Stimulated activated CD4-positive, alpha-beta T cell treated with anti-CD3 and anti-CD28 coated beads, Interleukin-2, amount 100 ng/mL, for 24 hours (primary cell): ENCODE data around the gene NBPF26.
"Not testable (repeated sequence)": the region's sequence is repeated elsewhere in the genome, so short reads cannot be mapped to it uniquely, and the experiment has no call there.

Experiments
- DNase-seq, 2 donors: peaks; one replicate each; pipeline ENCODE4 v3.0.0-alpha.2; 2020

Gene NBPF26

DNA sequence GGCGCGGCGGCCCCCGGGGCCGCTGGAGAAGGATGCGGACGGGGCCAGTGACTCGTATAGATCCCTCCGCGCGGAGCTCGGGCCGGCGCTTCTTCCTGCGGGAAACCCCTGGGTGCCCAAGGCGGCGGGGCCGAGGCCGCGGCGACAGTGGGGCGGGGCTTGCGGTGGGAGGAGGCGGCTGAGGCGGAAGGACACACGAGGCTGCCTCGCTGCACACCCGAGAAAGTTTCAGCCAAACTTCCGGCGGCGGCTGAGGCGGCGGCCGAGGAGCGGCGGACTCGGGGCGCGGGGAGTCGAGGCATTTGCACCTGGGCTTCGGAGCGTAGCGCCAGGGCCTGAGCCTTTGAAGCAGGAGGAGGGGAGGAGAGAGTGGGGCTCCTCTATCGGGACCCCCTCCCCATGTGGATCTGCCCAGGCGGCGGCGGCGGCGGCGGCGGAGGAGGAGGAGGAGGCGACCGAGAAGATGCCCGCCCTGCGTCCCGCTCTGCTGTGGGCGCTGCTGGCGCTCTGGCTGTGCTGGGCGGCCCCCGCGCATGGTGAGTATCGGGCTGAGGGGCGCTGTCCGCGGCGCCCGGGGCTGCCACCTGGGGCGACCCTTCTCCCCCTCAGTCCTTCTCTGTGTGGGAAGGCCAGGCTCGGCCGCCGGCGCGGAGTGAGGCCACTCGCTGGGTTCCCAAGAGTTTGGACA is at the start of gene NBPF26:
NBPF26 (plus strand) TSS at position 231 of the 688 bp plus-strand sequence.
- DNase-seq = peak; percentile 66 to 79

GRCh38 chr1:120680106-120680819 is 43.5 kb upstream of the NBPF26 start:
- not testable (repeated sequence) for DNase-seq

- DNase-seq = not testable (repeated sequence)
Observed at GRCh38 chr1:120680938-120681337, 42.8 kb upstream of the NBPF26 start.

DNA sequence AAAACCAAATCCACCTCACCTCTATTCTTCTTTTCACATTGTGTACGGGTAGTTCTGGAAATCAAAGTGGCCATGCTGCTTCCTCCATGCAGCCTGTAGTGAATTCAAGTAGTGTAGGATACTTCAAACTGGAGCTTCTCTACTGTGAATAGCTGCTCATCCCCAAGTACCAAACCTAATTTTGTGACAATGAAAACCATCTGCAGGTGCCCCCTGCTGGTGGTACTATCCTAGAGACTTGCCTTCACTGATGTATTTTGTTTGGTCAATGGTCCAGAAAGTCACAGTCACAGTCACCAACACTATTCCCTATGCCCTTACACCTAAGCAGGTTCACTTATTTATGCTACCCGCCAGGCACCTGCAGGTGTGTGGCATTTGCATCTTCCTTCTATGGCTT is 39.3 kb upstream of the NBPF26 start:
- DNase-seq = not testable (repeated sequence)

DNA sequence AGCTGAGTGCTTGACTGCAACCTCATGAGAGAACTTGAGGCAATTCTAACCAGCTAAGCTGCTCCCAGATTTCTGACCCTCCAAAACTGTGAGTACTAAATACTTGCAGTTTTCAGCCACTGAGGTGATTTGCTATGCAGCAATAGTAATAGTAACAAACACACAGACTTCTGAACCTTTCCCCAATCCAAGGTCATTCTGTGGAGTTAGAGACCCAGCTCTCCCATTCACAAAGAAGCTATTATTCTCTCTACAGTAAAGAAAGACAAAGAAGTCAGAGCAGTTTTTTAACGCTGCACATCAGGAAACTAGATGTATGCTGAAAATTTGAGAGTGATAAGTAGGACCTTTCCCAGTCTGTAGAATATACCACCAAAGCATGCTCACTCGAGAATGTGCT is 38.1 kb upstream of the NBPF26 start:
- DNase-seq = not testable (repeated sequence)

DNA sequence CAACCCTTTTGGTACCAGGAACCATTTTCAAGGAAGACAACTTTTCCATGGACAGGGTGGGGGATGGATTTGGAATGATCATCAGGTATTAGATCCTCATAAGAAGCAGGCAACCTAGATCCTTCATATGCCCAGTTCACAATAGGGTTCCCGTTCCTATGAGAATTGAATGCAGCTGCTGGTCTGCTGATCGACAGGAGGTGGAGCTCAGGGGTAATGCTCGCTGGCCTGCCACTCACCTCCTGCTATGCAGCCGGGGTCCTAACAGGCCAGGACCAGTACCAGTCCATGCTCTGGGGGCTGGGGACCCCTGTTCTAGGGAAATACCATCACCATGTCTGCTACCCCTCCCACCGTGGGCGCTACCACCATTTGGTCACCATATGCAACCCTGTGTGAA is 36.5 kb upstream of the NBPF26 start:
- not testable (repeated sequence) for DNase-seq

GRCh38 chr1:120700807-120701562 is 22.8 kb upstream of the NBPF26 start:
- DNase-seq = not testable (repeated sequence)

- not testable (repeated sequence) for DNase-seq
Observed at GRCh38 chr1:120723358-120723714, 409 bp upstream of the NBPF26 start.

GRCh38 chr1:120724507-120724906 is 762 bp downstream of the NBPF26 start:
- DNase-seq = peak; percentile 3 to 21

DNA sequence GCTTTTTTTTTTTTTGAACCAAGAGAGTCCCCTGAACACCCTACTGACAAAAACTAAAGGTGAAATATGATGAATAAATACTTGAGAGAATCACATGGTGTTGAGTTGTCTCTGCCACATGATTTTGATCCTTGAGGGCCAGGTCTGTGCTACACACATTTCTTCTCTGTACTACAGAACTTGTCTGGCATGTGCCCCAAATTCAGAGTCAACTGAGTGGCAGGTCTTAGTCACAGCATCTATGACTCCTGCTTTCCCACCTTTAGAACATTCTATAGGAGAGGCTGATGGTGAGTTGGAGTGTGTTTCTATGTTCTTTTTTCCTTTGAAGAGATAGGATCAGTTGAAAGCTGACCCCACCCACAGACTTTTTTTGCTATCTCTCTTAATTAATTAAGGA is 5.1 kb downstream of the NBPF26 start:
- peak; percentile 1 to 32 for DNase-seq

GRCh38 chr1:120769090-120769489 is 45.3 kb downstream of the NBPF26 start:
- not testable (repeated sequence) for DNase-seq

- not testable (repeated sequence) for DNase-seq
Observed at GRCh38 chr1:120805452-120805851, 81.7 kb downstream of the NBPF26 start.

GRCh38 chr1:120811822-120812221 is 88.1 kb downstream of the NBPF26 start:
- DNase-seq = peak; percentile 20 to 38

- not testable (repeated sequence) for DNase-seq
Observed at GRCh38 chr1:120825051-120825450, 101.3 kb downstream of the NBPF26 start.

DNA sequence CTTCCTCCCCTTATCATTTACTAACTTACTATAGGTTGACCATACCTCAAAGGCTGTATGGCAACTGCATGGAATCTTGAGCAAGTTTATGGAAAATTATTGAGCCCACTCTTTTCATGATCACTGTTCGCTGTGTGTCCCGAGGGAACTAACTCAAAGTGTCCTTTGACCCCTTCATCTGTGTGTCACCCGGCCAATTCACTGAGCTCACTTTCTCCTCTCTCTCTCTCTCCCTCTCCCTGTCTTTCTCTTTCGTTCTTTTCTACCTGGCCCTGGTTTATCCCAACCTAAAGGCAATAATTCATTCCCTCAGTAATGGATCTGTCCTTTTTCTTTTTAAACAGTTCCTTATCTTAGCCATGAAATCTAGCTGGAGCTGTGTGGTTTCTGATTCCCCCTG is 102.9 kb downstream of the NBPF26 start:
- DNase-seq = not testable (repeated sequence)

- peak; percentile 75 to 86 for DNase-seq
Observed at GRCh38 chr1:120844186-120844944, 120.6 kb downstream of the NBPF26 start.

DNA sequence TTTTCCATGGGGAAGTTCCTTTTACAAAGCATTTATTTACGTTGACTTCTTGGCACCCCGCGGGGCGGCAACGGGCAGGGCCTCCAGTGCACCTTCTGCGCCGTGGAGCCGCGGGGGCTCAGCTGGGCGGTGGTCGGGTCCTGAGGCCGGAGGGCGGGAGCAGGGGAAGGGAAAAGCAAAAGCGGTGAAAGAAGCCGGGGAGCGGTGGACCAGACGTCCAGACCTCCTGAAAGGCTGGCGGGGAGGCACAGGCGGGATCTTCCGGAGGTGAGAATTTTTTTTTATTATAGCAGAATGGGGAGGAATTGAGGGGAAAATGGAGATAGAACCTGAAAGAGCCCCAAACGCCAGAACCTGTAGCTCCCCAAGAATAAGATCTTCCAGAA is 121.2 kb downstream of the NBPF26 start:
- not testable (repeated sequence) for DNase-seq

DNA sequence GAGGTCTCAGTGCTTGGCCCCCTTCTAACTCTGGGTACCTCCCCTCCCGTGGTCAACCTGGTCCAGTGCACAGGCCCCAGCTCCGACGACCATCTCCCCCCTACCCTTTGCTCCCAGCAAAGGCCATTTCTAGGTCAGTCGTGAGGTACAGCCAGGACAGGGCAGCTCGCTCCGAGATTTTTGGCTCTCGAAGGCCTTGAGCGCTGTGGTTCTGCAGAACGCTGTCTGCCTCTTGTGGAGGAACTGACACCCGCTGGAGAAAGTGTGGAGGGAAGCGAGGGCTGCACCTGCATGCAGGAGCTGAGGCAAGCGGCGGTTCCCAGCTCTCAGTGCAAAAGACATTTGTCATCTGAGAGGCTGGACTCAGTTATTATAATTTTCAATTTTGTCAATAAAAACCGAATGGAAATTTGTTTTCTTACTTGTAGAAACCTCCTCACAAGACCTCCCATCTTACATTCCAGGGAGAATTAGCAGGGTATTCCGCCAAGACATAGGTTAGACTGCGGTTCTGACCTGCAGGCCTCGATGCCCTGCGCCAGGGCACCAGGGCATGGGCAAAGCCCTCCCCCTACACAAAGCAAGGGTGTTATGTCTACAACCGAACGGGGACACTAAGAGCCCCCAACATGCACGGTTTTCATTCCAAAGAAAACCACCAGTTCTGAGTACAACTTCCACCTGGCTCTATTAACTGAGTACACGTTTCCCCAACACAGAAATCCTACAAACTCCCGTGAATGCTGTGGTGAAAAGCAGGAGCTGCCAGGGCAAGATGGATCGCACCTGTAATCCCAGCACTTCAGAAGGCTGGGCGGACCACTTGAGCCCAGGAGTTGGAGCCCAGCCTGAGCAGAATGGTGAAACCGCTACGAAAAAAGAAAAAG is 125.9 kb downstream of the NBPF26 start:
- peak in 1 of 2 donors; percentile 24 for DNase-seq

DNA sequence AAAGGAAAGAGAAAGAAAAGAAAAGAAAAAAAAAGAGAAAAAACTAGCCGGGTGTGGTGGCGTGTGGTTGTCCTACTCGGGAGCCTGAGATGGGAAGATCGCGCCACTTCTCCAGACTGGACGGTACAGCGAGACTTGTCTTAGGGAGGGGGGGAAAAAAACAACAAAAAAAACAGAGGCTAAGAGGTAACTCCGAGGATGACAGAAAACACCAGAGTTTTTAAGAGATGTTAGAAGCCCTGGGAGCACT is 126.5 kb downstream of the NBPF26 start:
- not testable (repeated sequence) for DNase-seq

DNA sequence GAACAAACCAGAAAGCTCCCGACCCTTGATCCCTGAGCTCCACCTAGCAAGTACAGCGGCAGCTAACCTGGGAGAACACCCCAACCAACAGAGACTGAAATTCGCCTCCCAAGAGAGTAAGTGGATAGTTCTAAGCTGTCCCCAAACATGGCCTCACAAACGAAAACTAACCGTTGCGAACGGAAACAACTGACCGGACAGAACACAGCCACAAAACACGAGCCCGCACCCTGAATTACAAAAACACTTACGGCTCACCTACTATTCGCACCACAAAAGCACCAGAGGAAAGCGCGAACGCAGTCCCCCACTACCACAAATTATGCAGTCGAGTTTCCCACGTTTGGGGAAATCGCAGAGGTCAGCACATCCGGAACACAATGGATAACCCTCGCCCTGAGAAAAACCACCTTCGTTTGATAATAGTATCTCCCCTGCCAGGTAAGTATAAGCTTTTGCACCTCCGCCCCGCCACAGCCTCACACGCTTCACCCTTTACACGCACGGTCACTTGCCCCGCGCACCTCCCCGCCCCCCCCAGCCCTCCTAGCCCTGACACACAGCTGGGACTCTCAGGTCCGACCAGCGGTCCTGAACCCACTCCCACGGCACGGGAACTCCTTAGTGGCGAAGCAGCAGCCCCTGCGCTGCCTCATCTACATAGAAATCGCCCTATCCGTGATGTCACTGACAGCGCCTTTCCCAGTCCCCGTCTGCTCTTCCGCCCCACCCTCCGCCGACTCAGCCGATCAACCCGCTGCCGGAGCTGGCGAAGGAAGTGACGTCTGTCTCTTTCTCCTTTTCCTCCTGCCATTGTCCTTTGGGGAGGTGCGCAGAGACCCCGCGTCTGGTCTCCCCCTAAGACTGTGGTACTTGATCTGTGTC is 127.0 kb downstream of the NBPF26 start:
- DNase-seq = peak; percentile 66 to 90

- not testable (repeated sequence) for DNase-seq
Observed at GRCh38 chr1:120858144-120858543, 134.4 kb downstream of the NBPF26 start.
